ENCODE measurements around the gene ING4. TPM values are rescaled to one million over a fixed set of nuclear protein-coding genes. Genes with fewer than 3 reads are reported as not detected.

The ING4 gene
- total RNA-seq, 4 donors from 2014 or later, result 53.2 to 85.0 (median 70.6) TPM

DNA sequence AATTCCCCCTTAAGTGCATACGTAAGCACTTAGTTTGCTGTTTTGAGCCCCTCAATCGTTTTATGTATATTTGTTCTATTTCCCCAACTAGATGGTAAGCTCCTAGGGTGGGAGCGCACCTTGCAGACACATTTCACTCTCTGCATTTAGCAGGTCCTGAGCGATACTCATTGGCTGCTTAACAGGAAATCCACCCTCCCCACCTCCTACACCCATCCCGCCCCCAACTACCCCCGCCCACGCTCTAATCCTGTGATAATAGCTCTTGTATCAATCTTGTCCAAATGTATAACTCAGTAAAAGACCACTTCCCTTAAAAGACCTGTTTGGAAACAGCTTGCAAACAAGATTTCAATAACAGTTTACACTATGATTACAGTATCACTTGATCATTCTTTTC is 35.3 kb downstream of the ING4 start:
- TF ChIP-seq EP300 (IDR thresholded peaks at IDR 0.05) (no peak), POLR2A (IDR thresholded peaks at IDR 0.05) (no peak)
- Histone ChIP-seq H3K27me3 (no peaks in the 10 kb centered on the region), H3K27ac (no peak overlapping the region), H3K9me3 (no peaks in the 10 kb centered on the region), H3K4me1 (peaks cover 15% of the 10 kb centered on the region), H3K4me3 (no peak overlapping the region), H3K36me3 (no peaks in the 10 kb centered on the region)
- no peak for DNase-seq (ENCODE audit: low spot score in 2 of 2)
- WGBS, result 69% methylated on average over 7 of the region's 7 CpGs

GRCh38 chr12:6626654-6627283 is 36.1 kb downstream of the ING4 start:
- Histone ChIP-seq H3K36me3 (no peaks in the 10 kb centered on the region), H3K9me3 (no peaks in the 10 kb centered on the region), H3K27ac (no peak overlapping the region), H3K4me1 (peaks cover 9% of the 10 kb centered on the region), H3K27me3 (no peaks in the 10 kb centered on the region), H3K4me3 (no peak overlapping the region)
- WGBS, result 72% methylated on average over 8 of the region's 8 CpGs
- TF ChIP-seq CTCF (IDR thresholded peaks at IDR 0.05), result no peak
- TF ChIP-seq POLR2AphosphoS5 (IDR thresholded peaks at IDR 0.05), result no peak
- TF ChIP-seq EP300 (IDR thresholded peaks at IDR 0.05), result no peak
- no peak for TF ChIP-seq POLR2A (IDR thresholded peaks at IDR 0.05)
- DNase-seq (ENCODE audit: low spot score in 2 of 2), result no peak

- no peak for DNase-seq (ENCODE audit: low spot score in 2 of 2)
- WGBS, result 97% methylated on average over 25 of the region's 29 CpGs
- TF ChIP-seq CTCF (IDR thresholded peaks at IDR 0.05) (no peak), EP300 (IDR thresholded peaks at IDR 0.05) (no peak), POLR2A (IDR thresholded peaks at IDR 0.05) (no peak), POLR2AphosphoS5 (IDR thresholded peaks at IDR 0.05) (no peak)
- Histone ChIP-seq H3K4me3 (no peak overlapping the region), H3K27ac (no peak overlapping the region), H3K9me3 (no peaks in the 10 kb centered on the region), H3K36me3 (peaks cover 15% of the 10 kb centered on the region), H3K4me1 (peaks cover 10% of the 10 kb centered on the region), H3K27me3 (peaks cover 10% of the 10 kb centered on the region)
These were observed 42.0 kb downstream of the ING4 start for GRCh38 chr12:6620885-6621274.

DNA sequence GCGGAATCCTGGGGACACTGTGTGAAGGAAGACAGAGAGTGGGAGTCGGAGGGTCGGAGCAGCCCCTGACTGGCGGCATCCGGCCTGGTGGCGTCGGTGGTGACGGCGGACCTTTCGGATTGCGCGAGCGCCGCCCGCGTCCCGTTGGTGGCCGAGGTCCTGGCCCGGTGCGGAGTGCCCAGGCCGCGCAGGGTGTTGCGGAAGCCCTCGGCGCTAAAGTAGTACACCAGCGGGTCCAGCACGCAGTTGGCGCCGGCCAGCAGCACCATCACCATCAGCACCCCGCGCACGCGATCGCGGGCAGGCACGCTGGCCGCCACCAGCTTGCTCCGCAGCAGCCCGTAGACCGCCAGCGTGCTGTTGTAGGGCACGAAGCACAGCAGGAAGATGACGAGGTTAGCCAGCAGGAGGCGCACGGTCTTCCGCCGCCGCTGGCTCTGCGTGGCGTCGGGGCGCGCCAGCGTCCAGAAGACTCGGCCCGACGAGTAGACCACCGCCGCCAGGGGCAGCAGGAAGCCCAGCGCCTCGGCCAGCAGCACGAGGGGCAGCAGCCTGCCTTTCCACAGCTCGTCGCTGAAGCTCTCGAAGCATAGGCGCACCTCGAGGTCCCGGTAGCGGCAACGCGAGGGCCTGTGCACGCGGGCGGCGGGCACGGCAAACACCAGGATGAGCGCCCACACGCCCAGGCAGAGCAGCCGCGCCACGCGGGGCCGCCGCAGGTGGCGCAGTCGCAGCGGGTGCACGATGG is 42.6 kb downstream of the ING4 start:
- TF ChIP-seq EP300 (IDR thresholded peaks at IDR 0.05), result no peak
- TF ChIP-seq CTCF (IDR thresholded peaks at IDR 0.05), result peak; percentile 12 to 46
- no peak for TF ChIP-seq POLR2A (IDR thresholded peaks at IDR 0.05)
- no peak for TF ChIP-seq POLR2AphosphoS5 (IDR thresholded peaks at IDR 0.05)
- no peak for DNase-seq (ENCODE audit: low spot score in 2 of 2)
- peaks cover 10% of the 10 kb centered on the region for H3K27me3 ChIP-seq
- no peaks in the 10 kb centered on the region for H3K9me3 ChIP-seq
- peaks cover 10% of the 10 kb centered on the region for H3K4me1 ChIP-seq
- peaks cover 15% of the 10 kb centered on the region for H3K36me3 ChIP-seq
- WGBS, result 79% methylated on average over 33 of the region's 88 CpGs
- no peak overlapping the region for H3K4me3 ChIP-seq
- no peak overlapping the region for H3K27ac ChIP-seq

GRCh38 chr12:6618483-6619225 is 44.3 kb downstream of the ING4 start:
- 87% methylated on average over 5 of the region's 5 CpGs for WGBS
- H3K27ac ChIP-seq, result no peak overlapping the region

More at GRCh38 chr12:6618483-6619225, 44.3 kb downstream of the ING4 start:
- Histone ChIP-seq H3K4me3 (no peak overlapping the region), H3K27me3 (peaks cover 10% of the 10 kb centered on the region), H3K9me3 (no peaks in the 10 kb centered on the region), H3K36me3 (peaks cover 15% of the 10 kb centered on the region), H3K4me1 (peaks cover 22% of the 10 kb centered on the region)
- no peak for DNase-seq (ENCODE audit: low spot score in 2 of 2)
- TF ChIP-seq CTCF (IDR thresholded peaks at IDR 0.05) (no peak), EP300 (IDR thresholded peaks at IDR 0.05) (no peak), POLR2A (IDR thresholded peaks at IDR 0.05) (no peak), POLR2AphosphoS5 (IDR thresholded peaks at IDR 0.05) (no peak)
